ENCODE measurements around the gene CENPU.

Gene CENPU

GRCh38 chr4:184644553-184645307 is 89.2 kb downstream of the CENPU start:
- peaks cover 33% of the 10 kb centered on the region for H3K4me1 Mint-ChIP-seq

More at GRCh38 chr4:184644553-184645307, 89.2 kb downstream of the CENPU start:
- no peak overlapping the region for H3K4me3 Mint-ChIP-seq
- H3K36me3 Mint-ChIP-seq, result peaks cover 7% of the 10 kb centered on the region
- H3K27me3 Mint-ChIP-seq, result no peaks in the 10 kb centered on the region
- H3K27ac Mint-ChIP-seq, result no peak overlapping the region
- H3K9me3 Mint-ChIP-seq, result no peaks in the 10 kb centered on the region
- no peak for ATAC-seq (ENCODE audit: low read depth)
- DNase-seq (ENCODE audit: low spot score in 2 of 2), result no peak

All from memory B cell (primary cell).